ENCODE results near the gene UBE2K.
A peak's percentile ranks its signal among the peaks of the same experiment; 100 is the strongest.
"Not testable (repeated sequence)": the region's sequence is repeated elsewhere in the genome, so short reads cannot be mapped to it uniquely, and the experiment has no call there.

The UBE2K gene

GRCh38 chr4:39719804-39720580, 22.1 kb downstream of the UBE2K start:
- intact Hi-C loops (cut with DNase I) = no loop called here

GRCh38 chr4:39721273-39721672, 23.3 kb downstream of the UBE2K start:
- intact Hi-C loops (cut with DNase I); DNase-seq: not testable (repeated sequence)

More at GRCh38 chr4:39719804-39720580, 22.1 kb downstream of the UBE2K start:
- DNase-seq = no peak

DNA sequence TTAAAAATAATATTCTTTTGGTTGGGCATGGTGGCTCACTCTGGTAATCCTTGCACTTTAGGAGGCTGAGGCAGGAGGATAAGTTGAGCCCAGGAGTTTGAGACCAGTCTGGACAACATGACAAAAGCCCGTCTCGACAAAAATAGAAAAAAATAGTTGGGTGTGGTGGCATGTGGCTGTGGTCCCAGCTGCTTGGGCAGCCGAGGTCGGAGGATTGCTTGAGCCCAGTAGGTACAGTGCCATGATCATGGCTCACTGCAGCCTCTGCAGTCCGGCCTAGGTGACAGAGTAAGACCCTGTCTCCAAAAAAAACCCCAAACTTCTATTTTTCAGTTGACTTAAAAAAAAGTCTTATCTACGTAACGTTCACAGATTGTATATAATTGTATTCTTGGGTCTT, 23.9 kb downstream of the UBE2K start:
- DNase-seq = no peak
- intact Hi-C loops (cut with DNase I) = no loop called here

DNA sequence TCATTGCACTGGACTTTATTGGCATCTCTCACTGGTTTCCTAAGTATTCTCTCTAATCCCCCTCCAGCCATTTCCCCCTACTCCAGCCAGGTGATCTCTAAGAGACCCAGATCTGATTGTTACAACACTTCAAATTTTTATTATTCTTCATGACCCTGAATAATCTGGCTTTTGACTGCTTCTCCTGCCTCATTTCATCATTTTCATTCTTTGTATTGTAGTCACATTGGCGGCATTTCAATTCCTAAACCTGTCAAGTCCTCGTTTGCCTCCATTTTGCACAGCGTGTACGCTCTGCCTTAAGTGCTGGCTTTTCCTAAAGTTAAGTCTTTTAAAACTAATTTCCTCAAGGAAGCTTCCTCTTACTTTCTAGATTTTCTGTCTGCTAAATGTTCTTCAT, 31.6 kb downstream of the UBE2K start:
- intact Hi-C loops (cut with DNase I) = no loop called here
- DNase-seq = no peak

GRCh38 chr4:39730072-39730471, 32.1 kb downstream of the UBE2K start:
- no peak for DNase-seq
- intact Hi-C loops (cut with DNase I) = no loop called here

GRCh38 chr4:39731908-39732307, 34.0 kb downstream of the UBE2K start:
- intact Hi-C loops (cut with DNase I) = no loop called here
- DNase-seq = no peak

DNA sequence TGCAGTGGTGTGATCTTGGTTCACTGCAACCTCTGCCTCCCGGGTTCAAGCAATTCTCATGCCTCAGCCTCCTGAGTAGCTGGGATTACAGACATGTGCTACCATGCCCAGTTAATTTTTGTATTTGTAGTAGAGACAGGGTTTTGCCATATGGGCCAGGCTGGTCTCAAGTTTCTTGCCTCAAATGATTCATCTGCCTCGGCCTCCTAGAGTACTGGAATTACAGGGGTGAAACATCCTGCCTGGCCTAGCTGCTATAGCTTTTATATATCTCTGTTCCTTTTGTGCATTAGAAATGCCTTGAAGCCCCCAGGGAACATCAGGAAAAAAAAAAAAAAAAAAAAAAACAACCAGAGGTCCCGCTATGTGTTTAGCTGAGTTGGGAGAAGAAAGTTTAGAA, 34.8 kb downstream of the UBE2K start:
- no peak for DNase-seq
- intact Hi-C loops (cut with DNase I) = no loop called here

GRCh38 chr4:39739591-39739990, 41.7 kb downstream of the UBE2K start:
- intact Hi-C loops (cut with DNase I); DNase-seq: not testable (repeated sequence)

DNA sequence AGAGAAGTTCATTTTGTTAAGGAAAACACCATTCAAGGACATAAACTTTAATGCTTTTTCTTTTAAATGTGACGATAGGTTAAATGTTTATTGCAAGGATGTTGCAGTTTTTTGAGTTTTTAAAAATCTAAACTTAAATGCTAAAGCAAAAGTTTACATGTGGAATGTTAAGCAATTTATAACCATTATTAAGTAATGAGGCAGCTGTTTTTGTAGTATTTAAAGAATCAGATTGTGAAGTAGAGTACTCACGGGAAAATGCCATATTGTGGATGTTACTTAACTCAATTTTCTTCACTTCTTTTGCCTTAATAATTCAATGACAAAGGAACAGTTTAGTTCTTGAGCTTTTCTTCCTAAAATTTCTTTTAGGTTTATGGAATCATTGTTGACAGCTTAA, 43.5 kb downstream of the UBE2K start:
- intact Hi-C loops (cut with DNase I) = no loop called here
- DNase-seq = no peak

GRCh38 chr4:39745920-39746319, 48.0 kb downstream of the UBE2K start:
- DNase-seq = no peak
- intact Hi-C loops (cut with DNase I) = no loop called here

GRCh38 chr4:39750216-39750615, 52.3 kb downstream of the UBE2K start:
- intact Hi-C loops (cut with DNase I) = no loop called here
- no peak for DNase-seq

DNA sequence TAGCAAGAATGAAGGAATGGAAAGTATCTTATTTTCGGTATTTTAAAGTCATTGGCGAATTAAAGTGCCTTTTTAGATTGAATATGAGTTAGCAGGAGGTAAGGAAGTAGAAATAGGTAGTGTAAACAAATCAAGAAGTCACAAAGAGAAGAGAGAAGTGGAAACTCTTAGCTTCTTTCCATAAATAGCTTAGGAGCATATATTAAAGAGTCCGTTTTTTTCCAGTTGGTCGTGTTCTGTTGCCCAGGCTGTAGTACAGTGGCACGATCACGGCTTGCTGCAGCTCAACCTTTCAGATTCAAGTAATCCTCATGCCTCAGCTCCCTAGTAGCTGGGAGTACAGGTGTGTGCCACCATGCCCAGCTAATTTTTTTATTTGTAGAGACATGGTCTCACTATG, 56.4 kb downstream of the UBE2K start:
- intact Hi-C loops (cut with DNase I) = no loop called here
- DNase-seq = no peak

- intact Hi-C loops (cut with DNase I) = no loop called here
- no peak for DNase-seq
These were observed 58.2 kb downstream of the UBE2K start for GRCh38 chr4:39756159-39756558.

DNA sequence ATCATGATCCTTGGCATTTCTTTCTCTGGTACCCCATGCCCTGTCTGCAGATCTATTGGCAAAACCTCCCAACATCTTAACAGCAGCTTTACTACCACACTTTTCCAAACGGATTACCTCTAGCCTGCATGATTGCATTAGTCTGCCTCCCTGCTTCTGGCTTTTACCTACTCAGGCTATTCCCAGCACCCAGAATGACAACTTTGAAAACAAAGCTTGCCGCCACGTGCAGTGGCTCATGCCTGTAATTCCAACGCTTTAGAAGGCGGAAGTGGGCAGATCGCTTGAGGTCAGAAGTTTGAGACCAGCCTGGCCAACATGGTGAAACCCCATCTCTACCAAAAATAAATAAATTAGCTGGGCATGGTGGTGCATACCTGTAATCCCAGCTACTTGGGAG, 60.2 kb downstream of the UBE2K start:
- DNase-seq = no peak
- intact Hi-C loops (cut with DNase I) = no loop called here

- intact Hi-C loops (cut with DNase I) = no loop called here
- DNase-seq = no peak
These were observed 61.6 kb downstream of the UBE2K start for GRCh38 chr4:39759569-39759968.

DNA sequence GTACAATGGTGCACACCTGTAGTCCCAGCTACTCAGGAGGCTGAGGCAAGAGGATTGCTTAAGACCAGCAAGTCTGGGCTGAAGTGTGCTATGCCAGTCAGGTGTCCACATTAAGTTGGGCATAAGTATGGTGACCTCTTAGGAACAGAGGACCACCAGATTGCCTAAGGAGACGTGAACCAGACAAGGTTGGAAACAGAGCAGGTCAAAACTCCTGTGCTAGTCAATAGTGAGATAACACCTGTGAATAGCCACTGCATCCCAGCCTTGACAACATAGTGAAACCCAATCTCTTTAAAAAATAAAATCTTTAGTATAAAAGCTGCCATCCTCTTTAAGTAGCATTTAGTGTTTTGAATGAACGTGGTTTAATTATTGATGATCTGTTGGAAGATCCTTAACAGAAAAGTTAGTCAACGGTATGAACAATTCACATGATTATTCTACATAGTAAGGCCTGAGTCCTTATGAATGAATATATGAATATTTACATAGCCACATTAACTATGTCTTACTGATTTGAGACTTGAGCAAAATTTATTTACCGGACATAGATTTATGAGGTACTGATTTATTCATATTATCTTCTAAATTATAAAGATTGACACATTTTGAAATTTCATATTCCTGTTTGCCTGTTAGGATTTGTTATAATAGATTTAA, 63.2 kb downstream of the UBE2K start:
- intact Hi-C loops (cut with DNase I) = no loop called here
- no peak for DNase-seq

- peak in 1 of 10 donors; percentile 13 for DNase-seq
- intact Hi-C loops (cut with DNase I) = no loop called here
These were observed 66.0 kb downstream of the UBE2K start for GRCh38 chr4:39763714-39764572.

- intact Hi-C loops (cut with DNase I) = no loop called here
These were observed 72.1 kb downstream of the UBE2K start for GRCh38 chr4:39770005-39770404.

DNA sequence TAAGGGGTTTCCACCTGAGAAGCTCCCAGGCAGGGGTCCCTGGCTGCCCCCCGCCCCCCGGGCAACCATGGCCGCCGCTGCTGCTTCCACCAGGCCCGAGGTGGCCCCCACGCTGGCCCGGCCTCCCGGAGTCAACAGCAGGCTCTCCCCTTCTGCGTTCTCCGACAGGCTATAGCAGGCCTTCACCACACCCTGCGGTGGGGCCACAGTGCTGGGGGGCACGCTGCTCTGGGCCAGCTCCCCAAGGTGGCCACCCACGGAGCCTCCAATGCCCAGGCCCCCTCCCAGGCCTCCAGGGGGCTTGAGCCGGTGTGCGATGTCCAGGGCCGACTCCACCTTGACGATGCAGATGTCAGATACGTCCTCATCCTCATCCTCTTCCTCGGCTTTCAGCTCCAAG, 72.5 kb downstream of the UBE2K start:
- intact Hi-C loops (cut with DNase I) = no loop called here

More at GRCh38 chr4:39770005-39770404, 72.1 kb downstream of the UBE2K start:
- DNase-seq = peak in 1 of 10 donors; percentile 49

GRCh38 chr4:39770969-39771724, 73.2 kb downstream of the UBE2K start:
- intact Hi-C loops (cut with DNase I) = no loop called here
- DNase-seq = peak in 2 of 10 donors; percentile 57 to 79

More for the DNA sequence above, 72.5 kb downstream of the UBE2K start:
- peak in 2 of 10 donors; percentile 59 to 80 for DNase-seq

Data from posterior cingulate gyrus (tissue), 11 donors.